H1 (cell line): Measurements from ENCODE around the gene ATOH8.

Source experiments
- CBX8 ChIP-seq: fragments of 300-800, 300-1000 bp; sonication (generic); IDR thresholded peaks from 2 replicates; pipeline ENCODE4 v1.7.1; 2016; ENCODE audit warnings: low read depth, low read length, borderline replicate concordance
- POLR2A ChIP-seq, 2 experiments: IDR thresholded peaks; 1 replicate in 1 of 2; 2 replicates in 1 of 2; pipeline ENCODE4 v1.6.1; 2011; ENCODE audit warnings: low read depth in 2 of 2, low read length in 2 of 2, mild to moderate bottlenecking in 2 of 2; ENCODE audit errors: control extremely low read depth in 1 of 2
- POLR2AphosphoS5 ChIP-seq: IDR thresholded peaks from 2 replicates; pipeline ENCODE4 v1.6.1; 2011; ENCODE audit warnings: low read depth, low read length
- RNF2 ChIP-seq: fragments of 200-900, 300-1000 bp; sonication (generic); IDR thresholded peaks from 2 replicates; pipeline ENCODE4 v1.7.1; 2016; ENCODE audit warnings: borderline replicate concordance, low read depth, mild to moderate bottlenecking, antibody characterized with exemption, low read length; ENCODE audit not compliant: poor library complexity, severe bottlenecking; ENCODE audit errors: missing control alignments
- TBP ChIP-seq: IDR thresholded peaks from 2 replicates; pipeline ENCODE4 v1.6.1; 2011; ENCODE audit warnings: low read depth, low read length, improper control_type of control experiment
- TF ChIP-seq, protein P1 (sequence below), 3 experiments: IDR thresholded peaks; 1 replicate in 2 of 3; 2 replicates in 1 of 3; pipeline versions ENCODE4 v1.5.1 to v1.6.1; 2011; ENCODE audit warnings: low read length in 3 of 3, mild to moderate bottlenecking in 3 of 3, inconsistent platforms in 2 of 3, low read depth in 1 of 3, moderate library complexity in 1 of 3; ENCODE audit not compliant: insufficient read depth in 1 of 3; ENCODE audit errors: control extremely low read depth in 1 of 3
- TF ChIP-seq, protein P2 (sequence below): IDR thresholded peaks from 2 replicates; pipeline ENCODE4 v1.6.1; 2011; ENCODE audit warnings: low read length, improper control_type of control experiment

DNA sequence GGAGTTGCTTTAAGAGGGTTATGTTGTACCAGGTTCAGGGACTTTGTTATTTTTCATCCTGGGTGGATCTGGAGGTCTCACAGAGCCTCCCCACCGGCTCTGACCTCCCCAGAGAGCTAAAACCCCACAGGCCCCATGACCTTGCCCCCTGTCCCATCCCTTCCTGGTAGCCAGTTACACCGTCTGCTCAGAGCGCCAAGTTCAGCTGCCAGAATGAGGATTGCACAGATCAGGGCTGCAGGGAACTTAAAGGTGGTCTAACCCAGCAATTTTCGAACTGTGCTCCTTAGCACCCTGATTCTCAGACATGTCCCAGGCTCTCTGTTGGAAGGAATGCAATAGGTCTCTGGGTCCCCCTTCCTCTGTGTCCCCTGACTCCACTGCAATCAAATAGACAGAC is 32.1 kb downstream of the ATOH8 start:
- TF ChIP-seq, protein P1, sequence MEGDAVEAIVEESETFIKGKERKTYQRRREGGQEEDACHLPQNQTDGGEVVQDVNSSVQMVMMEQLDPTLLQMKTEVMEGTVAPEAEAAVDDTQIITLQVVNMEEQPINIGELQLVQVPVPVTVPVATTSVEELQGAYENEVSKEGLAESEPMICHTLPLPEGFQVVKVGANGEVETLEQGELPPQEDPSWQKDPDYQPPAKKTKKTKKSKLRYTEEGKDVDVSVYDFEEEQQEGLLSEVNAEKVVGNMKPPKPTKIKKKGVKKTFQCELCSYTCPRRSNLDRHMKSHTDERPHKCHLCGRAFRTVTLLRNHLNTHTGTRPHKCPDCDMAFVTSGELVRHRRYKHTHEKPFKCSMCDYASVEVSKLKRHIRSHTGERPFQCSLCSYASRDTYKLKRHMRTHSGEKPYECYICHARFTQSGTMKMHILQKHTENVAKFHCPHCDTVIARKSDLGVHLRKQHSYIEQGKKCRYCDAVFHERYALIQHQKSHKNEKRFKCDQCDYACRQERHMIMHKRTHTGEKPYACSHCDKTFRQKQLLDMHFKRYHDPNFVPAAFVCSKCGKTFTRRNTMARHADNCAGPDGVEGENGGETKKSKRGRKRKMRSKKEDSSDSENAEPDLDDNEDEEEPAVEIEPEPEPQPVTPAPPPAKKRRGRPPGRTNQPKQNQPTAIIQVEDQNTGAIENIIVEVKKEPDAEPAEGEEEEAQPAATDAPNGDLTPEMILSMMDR (IDR thresholded peaks at IDR 0.05; ENCODE audit: control extremely low read depth in 1 of 3, insufficient read depth in 1 of 3, low read depth in 1 of 3, low read length in 3 of 3) = no peak
- TF ChIP-seq CBX8 (no peak), POLR2AphosphoS5 (no peak), POLR2A (IDR thresholded peaks at IDR 0.05; ENCODE audit: control extremely low read depth in 1 of 2, low read depth in 2 of 2, low read length in 2 of 2) (no peak), TBP (no peak), RNF2 (no peak)
- TF ChIP-seq, protein P2, sequence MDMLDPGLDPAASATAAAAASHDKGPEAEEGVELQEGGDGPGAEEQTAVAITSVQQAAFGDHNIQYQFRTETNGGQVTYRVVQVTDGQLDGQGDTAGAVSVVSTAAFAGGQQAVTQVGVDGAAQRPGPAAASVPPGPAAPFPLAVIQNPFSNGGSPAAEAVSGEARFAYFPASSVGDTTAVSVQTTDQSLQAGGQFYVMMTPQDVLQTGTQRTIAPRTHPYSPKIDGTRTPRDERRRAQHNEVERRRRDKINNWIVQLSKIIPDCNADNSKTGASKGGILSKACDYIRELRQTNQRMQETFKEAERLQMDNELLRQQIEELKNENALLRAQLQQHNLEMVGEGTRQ = no peak
